Measurements from ENCODE around the gene KRT79. TPM values are rescaled to one million over a fixed set of nuclear protein-coding genes. Genes with fewer than 3 reads are reported as not detected.

KRT79 gene
- total RNA-seq, 2 donors from 2014 or later, result not detected

GRCh38 chr12:52851787-52852186, 17.7 kb upstream of the KRT79 start:
- Mint-ChIP-seq H3K27ac (no peak overlapping the region), H3K4me3 (no peak overlapping the region), H3K9me3 (peaks cover 5% of the 10 kb centered on the region), H3K36me3 (ENCODE audit: low read depth) (no peaks in the 10 kb centered on the region), H3K4me1 (no peaks in the 10 kb centered on the region), H3K27me3 (ENCODE audit: insufficient read depth) (peaks cover 16% of the 10 kb centered on the region)
- Histone ChIP-seq H3K4me1 (ENCODE audit: control insufficient read depth, insufficient read depth, low read length) (no peaks in the 10 kb centered on the region), H3K4me3 (ENCODE audit: low read length) (no peak overlapping the region), H3K36me3 (ENCODE audit: control insufficient read depth, insufficient read depth, low read length) (no peaks in the 10 kb centered on the region), H3K27ac (ENCODE audit: low read depth, low read length) (no peak overlapping the region), H3K27me3 (ENCODE audit: control insufficient read depth, insufficient read depth, low read length, poor library complexity, severe bottlenecking) (no peaks in the 10 kb centered on the region), H3K9ac (ENCODE audit: extremely low read depth, low read length, poor library complexity, severe bottlenecking) (no peak overlapping the region), H3K9me3 (ENCODE audit: control insufficient read depth, low read length) (no peaks in the 10 kb centered on the region)
- TF ChIP-seq, protein P1, sequence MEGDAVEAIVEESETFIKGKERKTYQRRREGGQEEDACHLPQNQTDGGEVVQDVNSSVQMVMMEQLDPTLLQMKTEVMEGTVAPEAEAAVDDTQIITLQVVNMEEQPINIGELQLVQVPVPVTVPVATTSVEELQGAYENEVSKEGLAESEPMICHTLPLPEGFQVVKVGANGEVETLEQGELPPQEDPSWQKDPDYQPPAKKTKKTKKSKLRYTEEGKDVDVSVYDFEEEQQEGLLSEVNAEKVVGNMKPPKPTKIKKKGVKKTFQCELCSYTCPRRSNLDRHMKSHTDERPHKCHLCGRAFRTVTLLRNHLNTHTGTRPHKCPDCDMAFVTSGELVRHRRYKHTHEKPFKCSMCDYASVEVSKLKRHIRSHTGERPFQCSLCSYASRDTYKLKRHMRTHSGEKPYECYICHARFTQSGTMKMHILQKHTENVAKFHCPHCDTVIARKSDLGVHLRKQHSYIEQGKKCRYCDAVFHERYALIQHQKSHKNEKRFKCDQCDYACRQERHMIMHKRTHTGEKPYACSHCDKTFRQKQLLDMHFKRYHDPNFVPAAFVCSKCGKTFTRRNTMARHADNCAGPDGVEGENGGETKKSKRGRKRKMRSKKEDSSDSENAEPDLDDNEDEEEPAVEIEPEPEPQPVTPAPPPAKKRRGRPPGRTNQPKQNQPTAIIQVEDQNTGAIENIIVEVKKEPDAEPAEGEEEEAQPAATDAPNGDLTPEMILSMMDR (conservative IDR thresholded peaks at IDR 0.05), result no peak
- DNase-seq, result no peak

DNA sequence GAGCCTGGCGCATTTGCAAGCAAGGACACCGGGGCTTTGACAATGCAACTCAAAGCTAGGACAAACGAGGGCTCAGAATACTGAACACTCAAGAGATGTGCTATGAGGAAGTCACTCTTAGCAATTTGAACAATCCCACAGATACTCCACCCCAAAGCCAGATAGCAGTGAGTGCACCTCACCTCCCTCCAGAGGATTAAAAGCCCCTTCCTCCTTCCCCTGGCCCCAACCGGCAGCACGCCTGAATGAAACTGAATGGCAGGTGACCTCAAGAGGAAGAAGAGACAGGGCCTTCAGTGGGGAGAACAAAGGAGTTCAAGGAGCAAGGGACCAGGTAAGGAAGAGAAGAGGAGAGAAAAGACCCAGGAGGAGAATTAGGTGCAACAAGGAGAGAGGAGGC, 16.6 kb upstream of the KRT79 start:
- no peaks in the 10 kb centered on the region for H3K36me3 Mint-ChIP-seq (ENCODE audit: low read depth)
- Histone ChIP-seq H3K27ac (ENCODE audit: low read depth, low read length) (no peak overlapping the region), H3K9me3 (ENCODE audit: control insufficient read depth, low read length) (no peaks in the 10 kb centered on the region), H3K4me3 (ENCODE audit: low read length) (no peak overlapping the region), H3K27me3 (ENCODE audit: control insufficient read depth, insufficient read depth, low read length, poor library complexity, severe bottlenecking) (peaks cover 4% of the 10 kb centered on the region), H3K4me1 (ENCODE audit: control insufficient read depth, insufficient read depth, low read length) (no peaks in the 10 kb centered on the region), H3K9ac (ENCODE audit: extremely low read depth, low read length, poor library complexity, severe bottlenecking) (no peak overlapping the region), H3K36me3 (ENCODE audit: control insufficient read depth, insufficient read depth, low read length) (no peaks in the 10 kb centered on the region)
- no peak for DNase-seq
- whole genome bisulfite sequencing, 2 experiments (ENCODE audit: insufficient coverage in 1 of 2, insufficient read length in 1 of 2), result 87 to 93% methylated on average over 3 to 5 of the region's 5 CpGs
- H3K27ac Mint-ChIP-seq, result no peak overlapping the region
- peaks cover 4% of the 10 kb centered on the region for H3K9me3 Mint-ChIP-seq
- peaks cover 16% of the 10 kb centered on the region for H3K27me3 Mint-ChIP-seq (ENCODE audit: insufficient read depth)
- no peak overlapping the region for H3K4me3 Mint-ChIP-seq
- TF ChIP-seq, protein P1 (conservative IDR thresholded peaks at IDR 0.05), result no peak
- no peaks in the 10 kb centered on the region for H3K4me1 Mint-ChIP-seq

- H3K27ac Mint-ChIP-seq, result no peak overlapping the region
Measured at GRCh38 chr12:52849511-52849910, 15.4 kb upstream of the KRT79 start.

More at GRCh38 chr12:52849511-52849910, 15.4 kb upstream of the KRT79 start:
- peaks cover 11% of the 10 kb centered on the region for H3K27me3 Mint-ChIP-seq (ENCODE audit: insufficient read depth)
- no peaks in the 10 kb centered on the region for H3K4me1 Mint-ChIP-seq
- Histone ChIP-seq H3K4me1 (ENCODE audit: control insufficient read depth, insufficient read depth, low read length) (no peaks in the 10 kb centered on the region), H3K36me3 (ENCODE audit: control insufficient read depth, insufficient read depth, low read length) (no peaks in the 10 kb centered on the region), H3K9ac (ENCODE audit: extremely low read depth, low read length, poor library complexity, severe bottlenecking) (no peak overlapping the region), H3K9me3 (ENCODE audit: control insufficient read depth, low read length) (no peaks in the 10 kb centered on the region), H3K4me3 (ENCODE audit: low read length) (no peak overlapping the region), H3K27ac (ENCODE audit: low read depth, low read length) (no peak overlapping the region), H3K27me3 (ENCODE audit: control insufficient read depth, insufficient read depth, low read length, poor library complexity, severe bottlenecking) (peaks cover 4% of the 10 kb centered on the region)
- H3K36me3 Mint-ChIP-seq (ENCODE audit: low read depth), result no peaks in the 10 kb centered on the region
- H3K9me3 Mint-ChIP-seq, result no peaks in the 10 kb centered on the region
- H3K4me3 Mint-ChIP-seq, result no peak overlapping the region
- DNase-seq, result no peak
- TF ChIP-seq, protein P1 (conservative IDR thresholded peaks at IDR 0.05), result no peak
- 85 to 94% methylated on average over 2 to 6 of the region's 6 CpGs for WGBS, 2 experiments (ENCODE audit: insufficient coverage in 1 of 2, insufficient read length in 1 of 2)

All from endodermal cell (in vitro differentiated cells).